HG03280 (cell line): Measurements from ENCODE around the gene BCAS1.

Source experiments
- ATAC-seq: cut with Tn5 transposase; IDR thresholded peaks from one replicate; pipeline ENCODE4 v1.9.1; 2021; ENCODE audit warnings: mild to moderate bottlenecking, moderate library complexity; ENCODE audit not compliant: unreplicated experiment

Gene BCAS1

DNA sequence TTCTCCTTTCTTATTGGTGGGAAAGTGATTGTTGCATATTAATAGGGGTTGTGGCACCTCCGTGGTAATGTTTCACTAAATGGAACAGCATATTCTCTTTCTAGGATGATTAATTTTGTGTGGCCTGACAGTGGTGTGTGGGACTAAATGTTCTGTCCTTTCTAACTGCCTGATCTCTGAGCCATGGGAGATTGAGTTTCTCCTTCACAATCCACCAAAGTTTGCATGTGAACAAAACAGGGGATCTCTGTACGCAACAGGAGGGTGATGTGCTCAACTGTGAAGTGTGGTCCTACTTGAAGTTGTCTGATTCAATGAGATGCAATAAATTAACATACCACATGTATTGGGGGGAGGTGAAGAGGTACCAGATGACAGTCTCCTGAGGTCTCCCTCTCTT lies 19.3 kb downstream of the BCAS1 start:
- ATAC-seq: no peak

- ATAC-seq: no peak
These were observed 21.4 kb downstream of the BCAS1 start for GRCh38 chr20:54048891-54049545.

DNA sequence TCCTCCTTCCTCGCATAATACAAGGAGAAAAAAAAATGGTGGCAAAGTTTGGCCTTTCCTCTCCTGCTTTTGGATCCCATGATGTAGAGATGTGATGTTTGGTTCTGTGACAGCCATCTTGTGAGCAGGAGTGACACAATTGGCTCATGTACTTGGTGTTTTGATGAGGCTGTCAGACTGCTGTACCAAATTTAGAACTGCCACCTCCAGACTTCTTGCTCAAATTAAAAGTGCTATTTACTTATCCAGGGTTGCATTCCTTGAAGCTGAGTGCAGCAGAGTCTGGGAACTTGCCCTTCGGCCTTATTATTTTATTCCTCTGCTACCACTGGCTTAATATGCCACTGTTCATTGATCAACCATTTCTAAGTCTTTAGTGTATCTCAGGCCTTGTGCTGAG lies 21.9 kb downstream of the BCAS1 start:
- no peak for ATAC-seq

- no peak for ATAC-seq
These were observed 22.7 kb downstream of the BCAS1 start for GRCh38 chr20:54047720-54048119.

GRCh38 chr20:54047048-54047447 lies 23.3 kb downstream of the BCAS1 start:
- no peak for ATAC-seq

GRCh38 chr20:54044156-54044555 lies 26.2 kb downstream of the BCAS1 start:
- ATAC-seq: no peak

DNA sequence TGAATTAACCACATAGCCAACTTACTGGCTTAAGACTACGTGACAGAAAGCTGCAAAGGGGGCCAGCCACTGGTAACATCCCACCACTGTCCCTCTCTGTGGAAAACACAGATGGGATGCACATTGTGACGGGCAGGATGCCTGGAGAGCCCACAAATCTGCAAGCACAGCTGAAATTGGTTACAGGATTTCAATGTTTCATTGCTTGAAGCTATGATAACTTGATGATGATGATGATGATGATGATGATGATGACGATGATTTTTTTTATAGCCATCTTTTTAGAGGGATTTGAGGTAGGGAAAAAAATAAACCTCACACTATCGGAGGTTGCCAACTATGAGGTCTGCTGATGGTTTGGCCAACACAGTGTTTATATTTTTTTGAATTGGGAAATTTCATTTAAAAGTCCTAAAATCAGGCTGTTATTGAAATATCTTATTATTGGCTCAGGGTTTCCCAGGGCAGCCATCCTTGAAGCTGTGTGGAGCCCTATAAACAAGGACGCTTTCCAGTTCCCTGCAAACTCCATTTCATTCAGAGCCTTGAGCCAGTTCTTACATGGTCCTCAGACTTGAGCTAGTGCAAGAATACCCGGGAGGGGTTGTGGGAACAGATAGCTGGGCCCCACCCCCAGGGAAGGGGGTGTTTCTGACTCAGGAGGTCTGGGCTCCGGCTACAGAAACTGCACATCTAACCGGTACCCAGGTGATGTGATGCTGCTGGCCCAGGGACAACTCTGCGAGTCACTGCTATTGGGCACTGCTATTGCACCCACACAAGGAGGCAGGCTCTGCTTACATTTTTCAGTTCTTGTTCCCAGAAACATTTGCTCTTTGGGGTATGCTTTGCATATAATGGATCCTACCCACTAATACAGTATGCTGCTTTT lies 27.1 kb downstream of the BCAS1 start:
- no peak for ATAC-seq

DNA sequence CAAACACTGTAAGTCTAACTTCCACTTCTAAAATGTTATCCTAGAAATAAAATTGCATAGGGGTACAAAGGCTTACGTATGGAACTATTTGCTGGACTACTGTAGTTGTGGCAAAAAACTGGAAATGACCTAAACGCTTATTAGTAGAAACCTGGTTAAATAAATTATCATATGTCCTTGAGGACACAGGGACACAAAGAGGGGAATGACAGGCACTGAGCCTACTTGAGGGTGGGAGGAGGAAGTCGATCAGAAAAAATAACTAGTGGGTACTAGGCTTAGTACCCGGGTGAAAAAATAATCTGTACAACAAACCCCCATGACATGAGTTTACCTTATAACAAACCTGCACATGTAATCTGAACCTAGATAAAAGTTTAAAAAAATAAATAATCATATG lies 28.4 kb downstream of the BCAS1 start:
- no peak for ATAC-seq

DNA sequence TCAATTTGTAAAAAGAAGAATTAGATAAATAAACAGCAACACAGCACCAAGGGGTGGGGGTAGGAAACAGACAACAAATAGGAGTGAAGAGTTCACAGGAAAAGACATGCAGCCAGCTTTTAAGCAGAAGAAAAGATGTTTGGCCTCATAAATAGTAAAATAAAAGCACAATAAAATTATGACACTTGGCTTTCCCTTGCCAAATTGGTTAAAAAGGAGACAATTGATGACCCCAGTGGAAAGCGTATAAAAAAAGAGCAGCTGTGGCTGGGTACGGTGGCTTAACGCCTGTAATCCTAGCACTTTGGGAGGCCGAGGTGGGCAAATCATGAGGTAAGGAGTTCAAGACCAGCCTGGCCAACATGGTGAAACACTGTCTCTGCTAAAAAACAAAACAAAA lies 29.1 kb downstream of the BCAS1 start:
- no peak for ATAC-seq

GRCh38 chr20:54040531-54040930 lies 29.9 kb downstream of the BCAS1 start:
- no peak for ATAC-seq

GRCh38 chr20:54038961-54039360 lies 31.4 kb downstream of the BCAS1 start:
- no peak for ATAC-seq

DNA sequence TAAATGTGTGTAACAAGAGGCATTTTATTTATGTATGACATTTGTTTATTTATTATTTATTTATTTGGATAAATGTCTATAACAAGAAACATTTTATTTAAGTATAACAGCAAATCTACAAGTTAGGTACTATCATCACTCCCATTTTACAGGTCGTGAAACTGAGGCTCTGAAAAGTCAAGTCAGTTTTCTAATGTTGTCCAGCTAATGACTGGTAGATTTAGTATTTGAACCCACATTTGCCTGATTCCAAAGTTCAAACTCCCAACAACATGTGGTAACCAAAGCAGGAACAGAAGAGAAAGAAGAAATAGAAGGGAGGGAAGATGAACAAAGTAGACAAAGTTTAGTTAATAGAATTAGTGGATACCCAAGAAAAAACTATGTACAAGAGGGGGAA lies 32.9 kb downstream of the BCAS1 start:
- no peak for ATAC-seq

- no peak for ATAC-seq
These were observed 40.8 kb downstream of the BCAS1 start for GRCh38 chr20:54029643-54030042.

DNA sequence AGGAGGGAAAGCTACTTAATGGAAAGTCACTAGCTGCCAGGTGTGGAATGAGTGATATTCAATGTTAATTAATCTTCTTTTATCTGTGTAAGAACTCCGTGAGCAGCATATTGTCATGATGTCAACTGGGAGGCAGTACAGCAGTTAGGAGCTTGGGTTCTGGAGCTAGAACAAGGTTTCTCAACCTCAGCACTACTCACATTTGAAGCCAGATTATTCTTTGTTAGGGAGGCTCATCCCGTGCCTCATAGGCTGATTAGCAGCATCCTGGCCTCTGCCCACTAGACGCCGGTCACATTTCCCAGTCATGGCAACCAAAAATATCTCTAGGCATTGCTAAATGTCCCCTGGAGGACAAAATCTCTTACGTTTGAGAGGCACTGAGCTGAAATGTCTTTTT lies 41.2 kb downstream of the BCAS1 start:
- no peak for ATAC-seq

- ATAC-seq: no peak
These were observed 42.0 kb downstream of the BCAS1 start for GRCh38 chr20:54028276-54029011.

- ATAC-seq: no peak
These were observed 42.7 kb downstream of the BCAS1 start for GRCh38 chr20:54027704-54028103.

DNA sequence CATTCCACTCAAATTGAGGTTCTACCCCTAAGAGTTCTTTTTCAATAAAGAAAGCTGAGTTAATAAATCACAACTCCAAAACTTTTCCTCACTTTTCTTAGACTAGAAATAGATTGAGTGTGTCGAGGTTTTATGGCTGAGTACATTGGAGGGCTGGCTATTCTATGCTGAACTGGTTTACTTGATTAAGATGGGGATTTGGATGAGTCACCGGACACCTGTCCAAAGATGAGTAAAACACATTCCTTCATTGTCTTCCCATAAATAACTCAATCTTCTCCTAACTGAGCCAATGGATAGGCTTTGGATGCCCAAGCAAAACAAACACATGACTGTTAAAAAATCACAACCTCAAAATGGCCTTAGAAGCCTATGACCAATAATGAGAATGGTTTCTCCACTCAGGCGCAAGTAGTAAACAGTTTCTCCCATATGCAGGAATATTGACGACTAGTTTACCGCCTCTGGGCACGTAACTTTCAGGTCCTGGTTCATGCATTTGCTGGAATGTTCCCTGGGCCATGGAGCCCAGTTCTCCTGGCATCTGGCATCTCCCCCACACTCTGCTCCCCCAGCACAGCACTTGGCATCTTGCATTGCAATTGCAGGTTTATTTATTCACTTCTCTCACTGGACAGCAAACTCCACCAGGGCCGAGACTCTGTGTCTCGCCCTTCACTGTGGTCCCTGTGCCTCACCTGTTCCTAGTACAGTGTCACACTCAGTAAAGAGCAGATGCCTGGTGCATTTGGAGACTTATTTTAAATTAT lies 43.9 kb downstream of the BCAS1 start:
- ATAC-seq: no peak

DNA sequence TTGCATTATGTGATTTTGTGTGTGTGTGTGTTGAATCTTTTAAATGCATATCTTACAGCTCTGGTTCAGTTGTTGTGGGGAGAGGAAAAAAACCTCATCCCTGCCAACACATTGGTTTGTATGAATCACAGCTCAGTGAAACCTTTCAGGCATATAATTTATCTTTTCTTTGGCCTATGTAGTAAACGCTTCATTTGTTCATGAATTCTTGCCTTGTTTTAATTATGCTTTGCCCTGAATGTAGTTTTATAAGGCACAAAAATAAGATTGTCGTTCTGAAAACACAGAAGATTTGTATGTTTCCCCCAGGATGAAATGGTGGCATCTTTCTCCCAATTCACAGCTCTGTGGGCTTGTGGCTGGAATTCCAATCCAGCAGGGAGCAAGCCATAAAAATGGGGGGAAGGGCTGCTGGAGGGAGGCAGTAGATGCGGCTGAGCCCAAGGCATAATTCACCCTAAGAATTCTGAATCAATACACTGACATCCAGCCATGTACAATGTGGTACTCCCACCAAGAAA lies 45.1 kb downstream of the BCAS1 start:
- no peak for ATAC-seq

- ATAC-seq: no peak
These were observed 47.0 kb downstream of the BCAS1 start for GRCh38 chr20:54023406-54023805.

DNA sequence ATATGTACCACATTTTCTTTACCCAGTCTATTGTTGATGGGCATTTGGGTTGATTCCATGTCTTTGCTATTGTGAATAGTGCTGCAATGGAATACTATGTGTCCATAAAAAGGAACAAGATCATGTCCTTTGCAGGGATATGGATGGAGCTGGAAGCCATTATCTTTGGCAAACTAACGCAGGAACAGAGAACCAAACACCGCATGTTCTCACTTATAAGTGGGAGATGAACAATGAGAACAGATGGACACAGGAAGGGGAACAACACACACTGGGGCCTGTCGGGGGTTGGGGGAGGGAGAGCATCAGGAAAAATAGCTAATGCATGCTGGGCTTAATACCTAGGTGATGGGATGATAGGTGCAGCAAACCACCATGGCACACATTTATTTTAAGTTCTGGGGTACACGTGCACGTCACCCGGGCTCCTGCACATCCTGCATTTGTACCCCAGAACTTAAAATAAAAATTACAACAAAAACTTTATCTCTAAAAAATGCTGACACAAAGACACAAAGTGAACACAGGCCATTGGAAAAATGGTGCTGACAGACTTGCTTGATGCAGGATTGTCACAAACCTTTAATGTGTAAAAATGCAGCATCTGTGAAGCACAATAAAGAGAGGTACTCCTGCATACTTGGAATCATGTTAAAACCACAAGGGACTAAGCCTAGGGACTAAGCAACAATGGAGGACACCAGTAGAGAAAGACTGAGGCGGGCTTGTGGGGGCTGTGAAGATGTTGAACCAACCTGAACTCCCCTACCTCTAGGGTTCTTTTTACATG lies 48.8 kb downstream of the BCAS1 start:
- no peak for ATAC-seq
